HK-2 (cell line): ENCODE results near the gene ZFHX3.
A peak's percentile ranks its signal among the peaks of the same experiment; 100 is the strongest.

Source experiments
- DNase-seq: peaks from one replicate; pipeline ENCODE4 v3.0.0-alpha.2; 2018; ENCODE audit not compliant: unreplicated experiment

The ZFHX3 gene

GRCh38 chr16:72847187-72848027, 200.5 kb downstream of the ZFHX3 start:
- peak; percentile 32 for DNase-seq

- no peak for DNase-seq
These were observed 201.3 kb downstream of the ZFHX3 start for GRCh38 chr16:72846594-72846993.

GRCh38 chr16:72845322-72846020, 202.5 kb downstream of the ZFHX3 start:
- no peak for DNase-seq

GRCh38 chr16:72844225-72844920, 203.6 kb downstream of the ZFHX3 start:
- DNase-seq = no peak

GRCh38 chr16:72841506-72841905, 206.4 kb downstream of the ZFHX3 start:
- no peak for DNase-seq

- no peak for DNase-seq
These were observed 207.1 kb downstream of the ZFHX3 start for GRCh38 chr16:72840631-72841381.

- no peak for DNase-seq
These were observed 209.0 kb downstream of the ZFHX3 start for GRCh38 chr16:72838951-72839350.

- DNase-seq = no peak
These were observed 209.4 kb downstream of the ZFHX3 start for GRCh38 chr16:72838586-72838910.

GRCh38 chr16:72837846-72838585, 209.9 kb downstream of the ZFHX3 start:
- no peak for DNase-seq

- DNase-seq = no peak
These were observed 210.9 kb downstream of the ZFHX3 start for GRCh38 chr16:72836985-72837384.

- no peak for DNase-seq
These were observed 211.7 kb downstream of the ZFHX3 start for GRCh38 chr16:72836181-72836580.

- no peak for DNase-seq
These were observed 212.8 kb downstream of the ZFHX3 start for GRCh38 chr16:72835086-72835485.

- DNase-seq = no peak
These were observed 213.4 kb downstream of the ZFHX3 start for GRCh38 chr16:72834499-72834898.

- no peak for DNase-seq
These were observed 214.0 kb downstream of the ZFHX3 start for GRCh38 chr16:72833969-72834368.

- no peak for DNase-seq
These were observed 214.4 kb downstream of the ZFHX3 start for GRCh38 chr16:72833482-72833881.

GRCh38 chr16:72832621-72833248, 215.2 kb downstream of the ZFHX3 start:
- peak; percentile 81 for DNase-seq

- peak; percentile 27 for DNase-seq
These were observed 217.8 kb downstream of the ZFHX3 start for GRCh38 chr16:72829846-72830775.

GRCh38 chr16:72827866-72828265, 220.1 kb downstream of the ZFHX3 start:
- DNase-seq = no peak

- DNase-seq = no peak
These were observed 221.9 kb downstream of the ZFHX3 start for GRCh38 chr16:72825912-72826621.
